ENCODE measurements around the gene ADAM15.

The ADAM15 gene

GRCh38 chr1:155073377-155074242 is 22.5 kb downstream of the ADAM15 start:
- no peak for DNase-seq (ENCODE audit: low spot score)

GRCh38 chr1:155075535-155075934 is 24.4 kb downstream of the ADAM15 start:
- no peak for DNase-seq (ENCODE audit: low spot score)

GRCh38 chr1:155076371-155076770 is 25.3 kb downstream of the ADAM15 start:
- no peak for DNase-seq (ENCODE audit: low spot score)

- DNase-seq (ENCODE audit: low spot score), result no peak
Measured at GRCh38 chr1:155077346-155077745, 26.2 kb downstream of the ADAM15 start.

- DNase-seq (ENCODE audit: low spot score), result no peak
Measured at GRCh38 chr1:155077758-155078445, 26.8 kb downstream of the ADAM15 start.

- DNase-seq (ENCODE audit: low spot score), result peak; percentile 96
Measured at GRCh38 chr1:155078469-155079209, 27.5 kb downstream of the ADAM15 start, which contains the start of gene EFNA3. Gene EFNA3 (plus strand): TSS chr1:155078837. CDS start chr1:155078942, 105 bp downstream.

- DNase-seq (ENCODE audit: low spot score), result no peak
Measured at GRCh38 chr1:155079210-155079486, 28.0 kb downstream of the ADAM15 start.

- no peak for DNase-seq (ENCODE audit: low spot score)
Measured at GRCh38 chr1:155079487-155080311, 28.6 kb downstream of the ADAM15 start.

- DNase-seq (ENCODE audit: low spot score), result no peak
Measured at GRCh38 chr1:155080312-155081228, 29.5 kb downstream of the ADAM15 start.

- no peak for DNase-seq (ENCODE audit: low spot score)
Measured at GRCh38 chr1:155081472-155082300, 30.6 kb downstream of the ADAM15 start.

- DNase-seq (ENCODE audit: low spot score), result no peak
Measured at GRCh38 chr1:155082301-155083051, 31.4 kb downstream of the ADAM15 start.

- DNase-seq (ENCODE audit: low spot score), result no peak
Measured at GRCh38 chr1:155083052-155083541, 32.0 kb downstream of the ADAM15 start.

- DNase-seq (ENCODE audit: low spot score), result no peak
Measured at GRCh38 chr1:155083865-155084721, 33.0 kb downstream of the ADAM15 start.

GRCh38 chr1:155084722-155085503 is 33.8 kb downstream of the ADAM15 start:
- DNase-seq (ENCODE audit: low spot score), result peak; percentile 98

- peak; percentile 66 for DNase-seq (ENCODE audit: low spot score)
Measured at GRCh38 chr1:155085504-155086127, 34.5 kb downstream of the ADAM15 start.

GRCh38 chr1:155086128-155086741 is 35.1 kb downstream of the ADAM15 start:
- DNase-seq (ENCODE audit: low spot score), result peak; percentile 85
